ENCODE results near the gene ADAP1.
"Not testable (repeated sequence)": the region's sequence is repeated elsewhere in the genome, so short reads cannot be mapped to it uniquely, and the experiment has no call there.

Gene ADAP1

DNA sequence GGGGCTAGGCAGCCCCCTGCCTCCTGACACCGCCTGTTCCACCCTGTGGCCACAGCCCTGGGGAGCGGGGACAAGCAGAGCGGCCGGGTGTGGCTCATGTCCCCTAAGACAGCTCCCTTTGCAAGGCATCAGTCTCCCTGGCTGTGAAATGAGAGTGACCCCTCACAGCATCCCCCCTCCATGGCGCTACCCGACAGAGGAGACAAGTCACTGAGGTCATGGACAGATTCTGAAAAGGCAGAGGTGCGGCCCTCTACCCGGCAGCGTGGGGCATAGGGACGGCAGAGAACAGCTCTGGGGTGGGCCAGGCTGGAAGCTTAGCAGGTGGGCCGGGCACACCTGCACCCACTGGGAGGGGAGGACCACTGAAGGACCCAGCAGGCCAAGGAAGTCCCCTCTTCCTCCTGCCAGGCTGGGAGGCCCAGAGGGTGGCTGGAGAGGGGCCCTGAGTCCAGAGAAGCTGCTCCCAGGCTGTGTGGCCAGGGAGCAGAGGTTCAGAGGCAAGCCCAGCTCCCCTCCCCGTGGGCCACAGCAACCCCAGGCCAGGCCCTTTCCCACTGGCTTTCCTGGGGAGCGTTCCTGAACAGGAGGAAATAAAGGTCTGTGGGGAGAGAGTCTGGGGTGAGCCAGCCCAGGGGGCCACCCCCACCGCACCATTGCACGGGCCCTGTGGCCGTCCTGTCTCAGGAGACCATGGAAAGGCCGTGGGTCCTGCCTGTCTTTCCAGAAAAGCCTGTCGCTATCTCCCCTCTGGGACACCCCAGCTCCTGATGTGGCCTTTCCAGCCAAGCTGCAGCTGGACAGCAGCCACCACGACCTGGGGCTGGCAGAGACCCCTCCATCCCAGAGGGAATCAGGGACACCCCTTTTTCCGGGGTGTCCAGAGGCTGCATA lies 1.7 kb downstream of the ADAP1 start:
- CTCF ChIA-PET, result interaction anchor here (1.1 to 6.0 kb wide), 3 partner anchors 20 to 113 kb away, joined by 3 to 47 read pairs (median 3); no protein-coding TSS in a partner anchor
- peaks cover 3% of the 10 kb centered on the region for H3K4me1 Mint-ChIP-seq
- DNase-seq, result no peak
- no peaks in the 10 kb centered on the region for H3K36me3 Mint-ChIP-seq
- H3K4me3 Mint-ChIP-seq, result peak overlapping the region; percentile 52
- H3K9me3 Mint-ChIP-seq, result no peaks in the 10 kb centered on the region
- peaks cover 62% of the 10 kb centered on the region for H3K27me3 Mint-ChIP-seq
- no peak overlapping the region for H3K27ac Mint-ChIP-seq

DNA sequence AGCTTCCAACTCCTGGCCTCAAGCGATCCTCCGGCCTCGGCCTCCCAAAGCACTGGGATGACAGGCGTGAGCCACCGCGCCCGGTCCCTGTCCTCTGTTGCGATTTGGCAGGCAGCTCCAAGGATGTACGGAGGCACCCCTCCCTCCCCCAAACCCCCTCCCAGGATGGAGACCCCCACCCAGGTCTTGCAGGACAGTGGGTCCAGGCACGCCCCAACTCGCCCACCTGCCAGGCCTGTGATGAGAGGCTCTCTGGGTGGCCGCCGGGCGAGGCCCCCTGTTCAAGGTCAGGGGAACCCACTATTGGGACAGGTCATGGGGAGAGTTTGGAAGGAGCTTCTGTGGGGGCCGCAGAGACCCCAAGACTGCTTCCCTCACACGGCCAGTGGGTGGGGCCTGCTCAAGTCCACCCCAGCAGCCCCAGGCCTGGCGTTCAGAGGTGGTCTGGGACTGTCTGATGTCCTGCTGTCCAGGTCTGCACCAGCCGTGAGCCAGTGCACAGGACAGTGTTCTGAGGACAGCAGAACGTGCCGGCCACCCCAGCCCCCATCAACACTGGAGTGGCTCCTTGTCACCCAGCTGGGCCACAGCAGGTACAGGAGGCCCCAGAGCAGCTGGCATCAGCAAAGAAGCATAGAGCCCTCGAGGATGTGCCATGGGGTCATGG lies 2.5 kb downstream of the ADAP1 start:
- CTCF ChIA-PET, result interaction anchor here (1.1 to 6.0 kb wide), 3 partner anchors 19 to 114 kb away, joined by 3 to 47 read pairs (median 3); no protein-coding TSS in a partner anchor
- Mint-ChIP-seq H3K4me3 (no peak overlapping the region), H3K36me3 (no peaks in the 10 kb centered on the region), H3K27ac (no peak overlapping the region), H3K4me1 (peaks cover 3% of the 10 kb centered on the region), H3K9me3 (no peaks in the 10 kb centered on the region), H3K27me3 (peaks cover 58% of the 10 kb centered on the region)
- DNase-seq, result no peak

DNA sequence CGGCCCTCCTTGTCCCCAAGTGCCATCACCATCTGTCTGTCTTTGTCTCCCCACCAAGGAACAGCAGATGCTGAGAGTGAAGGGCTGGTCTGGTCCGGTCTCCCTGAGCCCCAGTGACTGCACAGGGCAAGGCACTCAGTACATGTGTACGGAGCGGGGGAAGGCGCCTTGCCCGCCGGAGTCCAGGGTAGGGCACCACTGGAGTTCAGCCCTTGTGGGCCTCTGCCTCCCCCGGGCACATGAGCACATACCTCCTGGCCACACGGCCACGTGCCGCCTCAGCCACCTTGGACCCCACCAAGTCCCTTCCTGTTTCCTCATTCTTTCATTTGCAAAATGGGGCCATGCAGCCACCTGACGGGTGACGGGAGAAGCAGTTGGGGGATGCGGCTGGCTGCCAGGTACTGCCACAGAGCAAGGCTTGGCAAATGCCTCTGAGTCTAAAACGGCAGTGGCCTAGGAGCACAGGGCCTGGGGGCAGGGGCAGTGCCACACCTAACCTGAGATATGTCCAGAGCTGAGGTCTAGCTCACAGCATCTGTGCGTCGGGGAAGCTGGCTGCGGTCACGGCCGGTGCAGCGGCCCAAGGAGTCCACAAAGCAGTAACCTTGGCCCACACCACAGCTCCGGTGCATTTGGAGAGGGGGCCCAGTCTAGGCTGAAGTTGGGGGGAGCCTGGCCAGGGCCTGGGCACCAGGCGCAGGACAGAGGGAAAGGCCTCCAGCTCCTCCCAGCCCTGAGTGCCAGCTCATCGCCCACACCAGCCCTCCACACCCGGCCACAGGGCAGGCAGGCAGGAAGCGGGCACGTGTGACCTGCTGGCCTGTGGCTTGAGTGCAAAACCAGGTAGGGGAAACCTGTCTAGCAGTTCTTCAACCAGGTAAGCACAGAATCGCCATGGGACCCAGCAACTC lies 5.2 kb downstream of the ADAP1 start:
- CTCF ChIA-PET, result no interaction called here
- no peak for DNase-seq
- no peak overlapping the region for H3K4me3 Mint-ChIP-seq
- no peak overlapping the region for H3K27ac Mint-ChIP-seq
- no peaks in the 10 kb centered on the region for H3K36me3 Mint-ChIP-seq
- no peaks in the 10 kb centered on the region for H3K4me1 Mint-ChIP-seq
- no peaks in the 10 kb centered on the region for H3K9me3 Mint-ChIP-seq
- peaks cover 37% of the 10 kb centered on the region for H3K27me3 Mint-ChIP-seq

DNA sequence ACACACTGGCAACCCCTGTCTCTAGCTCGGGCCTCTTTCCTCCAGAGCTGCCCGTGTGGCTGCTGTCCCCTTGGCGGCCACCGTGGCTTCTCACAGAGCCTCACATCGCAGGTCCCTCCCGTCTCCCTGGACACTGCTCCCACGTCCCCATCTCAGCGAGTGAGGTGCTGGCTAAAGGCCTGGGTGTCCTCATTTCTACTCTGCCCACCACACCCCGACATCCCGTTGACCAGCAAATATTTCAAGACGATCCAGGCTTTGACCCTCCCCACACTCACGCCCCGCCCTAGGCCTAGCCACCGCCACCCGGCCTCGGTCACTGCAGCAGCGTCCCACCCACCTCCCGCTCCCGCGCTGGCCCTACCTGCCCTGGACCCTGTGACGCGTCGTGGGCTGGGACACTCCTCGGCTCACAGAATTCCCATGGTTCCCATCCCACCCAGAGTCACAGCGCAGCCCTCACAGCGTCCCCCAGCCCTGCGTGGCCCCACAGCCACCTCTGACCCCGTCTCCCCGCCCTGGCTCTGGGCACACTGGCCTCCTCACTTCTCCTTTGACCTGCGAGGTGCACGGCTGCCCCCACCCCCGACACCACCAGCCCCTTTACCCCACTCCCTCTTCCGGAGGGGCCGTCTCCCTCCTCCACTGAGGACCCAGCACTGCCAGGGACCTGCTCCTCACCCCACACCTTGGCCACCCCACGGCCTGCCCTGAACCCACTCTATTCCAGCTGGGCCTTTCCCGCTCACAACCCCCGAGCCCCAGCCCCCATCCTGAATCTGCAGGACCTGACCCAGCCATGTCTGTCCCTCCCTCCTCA lies 6.9 kb downstream of the ADAP1 start:
- peaks cover 27% of the 10 kb centered on the region for H3K27me3 Mint-ChIP-seq
- H3K4me3 Mint-ChIP-seq, result no peak overlapping the region
- H3K9me3 Mint-ChIP-seq, result no peaks in the 10 kb centered on the region
- no peaks in the 10 kb centered on the region for H3K36me3 Mint-ChIP-seq
- H3K4me1 Mint-ChIP-seq, result no peaks in the 10 kb centered on the region
- CTCF ChIA-PET, result no interaction called here
- no peak for DNase-seq
- no peak overlapping the region for H3K27ac Mint-ChIP-seq

DNA sequence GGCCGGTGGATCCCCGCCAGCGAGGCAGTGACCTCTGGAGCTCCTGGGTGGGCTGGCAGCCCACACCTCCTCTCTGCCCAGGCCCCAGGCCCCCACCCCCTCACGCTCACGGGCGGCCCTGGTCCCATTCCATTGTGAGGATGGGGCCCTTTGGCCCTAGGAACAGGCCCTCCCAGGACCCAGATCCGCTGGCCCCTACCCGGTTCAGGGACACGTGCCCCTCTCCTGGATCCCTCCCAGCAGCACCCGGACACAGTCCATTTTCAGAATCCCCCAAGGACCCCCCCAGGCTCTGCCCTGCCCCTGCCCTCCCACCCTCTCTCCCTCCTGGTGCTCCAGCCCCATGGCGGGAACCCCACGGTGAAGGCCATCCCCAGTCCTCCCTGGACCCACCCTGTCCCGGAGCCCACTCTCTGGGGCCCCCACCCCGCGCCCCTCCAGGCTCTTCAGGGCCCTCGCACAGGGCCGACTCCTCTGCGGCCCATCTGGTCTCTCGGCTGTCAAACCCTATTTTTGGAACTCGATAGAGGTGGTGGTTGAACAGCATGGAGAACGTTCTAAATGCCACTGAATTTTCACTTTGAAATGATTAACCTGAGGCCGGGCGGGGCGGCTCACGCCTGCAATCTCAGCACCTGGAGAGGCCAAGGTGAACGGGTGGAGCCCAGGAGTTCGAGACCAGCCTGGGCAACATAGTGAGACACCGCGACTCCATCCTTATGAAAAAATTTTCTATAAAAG lies 8.1 kb downstream of the ADAP1 start:
- H3K4me3 Mint-ChIP-seq, result no peak overlapping the region
- H3K27ac Mint-ChIP-seq, result no peak overlapping the region
- H3K27me3 Mint-ChIP-seq, result peaks cover 25% of the 10 kb centered on the region
- H3K4me1 Mint-ChIP-seq, result no peaks in the 10 kb centered on the region
- H3K36me3 Mint-ChIP-seq, result peaks cover 3% of the 10 kb centered on the region
- H3K9me3 Mint-ChIP-seq, result no peaks in the 10 kb centered on the region
- CTCF ChIA-PET, result no interaction called here
- no peak for DNase-seq

DNA sequence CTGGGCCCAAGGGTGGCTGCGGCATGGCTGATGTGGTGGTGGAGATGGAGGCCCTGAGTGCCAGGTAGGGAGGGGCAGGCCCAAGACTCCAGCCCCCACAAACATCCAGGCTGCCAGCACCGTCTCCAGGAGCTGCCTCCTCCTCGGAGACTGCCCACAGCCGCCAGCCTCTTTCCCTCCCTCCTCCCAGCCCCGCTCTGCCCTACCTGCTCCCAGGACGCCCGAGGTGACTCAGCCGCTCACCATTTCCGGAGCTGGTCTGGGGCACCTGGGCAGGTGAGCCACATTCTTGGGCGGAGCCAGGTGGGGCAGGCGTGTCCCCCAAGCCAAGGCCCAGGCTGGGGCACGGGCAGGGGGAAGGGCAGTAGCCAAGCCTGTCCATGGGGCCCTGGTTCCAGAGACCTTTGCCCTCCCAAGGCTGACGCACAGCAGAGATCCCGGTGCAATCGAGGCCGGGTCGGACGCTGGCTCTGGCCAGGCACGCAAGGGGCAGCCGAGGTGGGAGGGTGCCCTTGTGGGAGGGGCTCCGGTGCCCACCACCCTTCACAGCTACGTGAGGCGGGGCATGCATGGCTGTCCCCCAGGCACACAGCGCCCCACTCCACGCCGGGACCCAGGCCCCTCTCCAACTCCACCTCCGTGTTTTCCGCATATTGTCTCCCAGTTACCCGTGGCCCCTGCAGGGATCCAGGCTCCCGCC lies 8.8 kb downstream of the ADAP1 start:
- H3K36me3 Mint-ChIP-seq, result peaks cover 3% of the 10 kb centered on the region
- CTCF ChIA-PET, result no interaction called here
- peaks cover 20% of the 10 kb centered on the region for H3K27me3 Mint-ChIP-seq
- no peak overlapping the region for H3K27ac Mint-ChIP-seq
- no peaks in the 10 kb centered on the region for H3K4me1 Mint-ChIP-seq
- H3K4me3 Mint-ChIP-seq, result no peak overlapping the region
- peaks cover 3% of the 10 kb centered on the region for H3K9me3 Mint-ChIP-seq
- no peak for DNase-seq

DNA sequence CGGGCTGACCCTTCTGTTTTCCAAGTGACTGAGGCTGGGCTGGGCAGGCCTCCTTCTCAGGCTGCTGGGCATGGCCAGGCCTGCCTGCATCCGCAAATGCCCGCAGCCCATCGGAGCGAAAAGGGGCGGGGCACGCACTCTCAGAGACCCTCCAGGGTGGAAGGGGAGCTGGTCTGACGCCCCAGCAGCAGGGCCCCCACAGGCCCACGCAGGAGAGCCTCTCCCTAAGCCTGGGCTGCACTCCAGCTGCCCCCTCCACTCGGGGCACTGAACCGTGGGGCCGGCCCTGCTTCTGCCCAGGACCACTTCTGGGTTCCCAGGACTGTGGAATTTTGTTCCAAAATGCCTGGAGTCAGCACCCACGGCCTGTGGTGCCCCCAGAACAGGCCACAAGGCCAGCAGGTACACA lies 9.3 kb downstream of the ADAP1 start:
- no peak for DNase-seq

DNA sequence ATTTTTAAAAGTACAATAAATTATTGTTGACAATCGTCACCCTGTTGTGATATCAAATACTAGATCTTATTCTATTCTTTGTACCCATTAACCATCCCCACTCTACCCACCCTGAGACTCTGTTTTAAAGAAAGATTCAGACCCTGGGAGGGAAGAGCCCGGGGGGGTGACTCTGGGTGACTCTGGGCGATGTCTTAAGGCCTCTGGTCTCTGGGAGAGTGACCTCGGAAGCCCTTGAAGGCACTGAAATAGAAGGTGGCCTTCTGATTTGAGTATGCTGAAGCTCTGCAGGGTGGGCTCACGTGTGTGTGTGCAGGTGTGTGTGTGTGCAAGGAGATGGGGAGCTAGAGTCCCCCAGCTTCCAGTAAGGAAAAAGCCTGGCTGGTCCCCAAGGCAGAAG lies 9.7 kb downstream of the ADAP1 start:
- Mint-ChIP-seq H3K4me1 (no peaks in the 10 kb centered on the region), H3K9me3 (peaks cover 5% of the 10 kb centered on the region), H3K36me3 (peaks cover 6% of the 10 kb centered on the region), H3K4me3 (no peak overlapping the region), H3K27ac (no peak overlapping the region), H3K27me3 (peaks cover 22% of the 10 kb centered on the region)
- CTCF ChIA-PET, result no interaction called here
- no peak for DNase-seq

More for the DNA sequence above, 9.3 kb downstream of the ADAP1 start:
- Mint-ChIP-seq H3K36me3 (peaks cover 6% of the 10 kb centered on the region), H3K4me3 (no peak overlapping the region), H3K27ac (no peak overlapping the region), H3K27me3 (peaks cover 18% of the 10 kb centered on the region), H3K4me1 (no peaks in the 10 kb centered on the region), H3K9me3 (peaks cover 5% of the 10 kb centered on the region)
- CTCF ChIA-PET, result no interaction called here

DNA sequence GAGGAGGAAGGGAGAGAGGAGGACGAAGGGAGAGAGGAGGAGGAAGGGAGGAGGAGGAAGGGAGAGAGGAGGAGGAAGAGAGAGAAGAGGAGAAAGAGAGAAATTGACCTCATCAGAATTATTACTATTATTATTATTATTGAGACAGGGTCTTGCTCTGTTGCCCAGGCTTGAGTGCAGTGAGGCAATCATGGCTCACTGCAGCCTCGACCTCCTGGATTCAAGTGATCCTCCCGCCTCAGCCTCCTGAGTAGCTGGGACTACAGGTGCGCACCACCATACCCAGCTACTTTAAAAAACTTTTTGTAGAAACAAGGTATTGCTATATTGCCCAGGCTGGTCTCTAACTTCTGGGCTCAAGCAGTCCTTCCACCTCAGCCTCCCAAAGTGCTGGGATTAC lies 10.7 kb downstream of the ADAP1 start:
- peaks cover 23% of the 10 kb centered on the region for H3K27me3 Mint-ChIP-seq
- H3K27ac Mint-ChIP-seq, H3K36me3 Mint-ChIP-seq, CTCF ChIA-PET, H3K4me1 Mint-ChIP-seq, DNase-seq, H3K4me3 Mint-ChIP-seq, H3K9me3 Mint-ChIP-seq: not testable (repeated sequence)

DNA sequence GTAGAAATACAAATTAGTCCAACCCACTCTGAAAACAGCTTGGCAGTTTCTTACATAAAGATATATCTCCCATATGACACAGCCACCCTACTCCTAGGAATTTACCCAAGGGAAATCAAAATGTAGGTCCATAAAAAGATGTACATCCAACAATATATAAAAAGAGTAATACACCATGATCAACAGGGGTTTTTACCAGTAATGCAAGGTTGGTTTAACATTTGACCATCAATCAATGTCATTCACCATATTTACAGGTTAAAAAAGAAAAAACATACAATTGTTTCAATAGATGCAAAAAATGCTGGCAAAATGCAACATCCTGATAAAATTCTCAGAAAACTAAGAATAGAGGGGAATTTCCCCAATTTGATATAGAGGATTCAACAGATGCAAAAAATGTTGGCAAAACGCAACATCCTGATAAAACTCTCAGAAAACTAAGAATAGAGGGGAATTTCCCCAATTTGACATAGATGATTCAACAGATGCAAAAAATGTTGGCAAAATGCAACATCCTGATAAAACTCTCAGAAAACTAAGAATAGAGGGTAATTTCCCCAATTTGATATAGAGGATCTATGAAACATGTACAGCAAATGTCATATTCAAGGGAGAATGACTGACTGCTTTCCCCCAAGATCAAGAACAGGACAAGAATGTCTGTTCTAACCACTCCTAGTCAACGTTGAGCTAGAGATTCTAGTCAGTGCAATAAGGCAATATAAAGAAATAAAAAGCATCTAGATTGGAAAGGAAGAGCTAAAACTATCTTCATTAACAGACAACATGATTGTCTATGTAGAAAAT lies 13.7 kb downstream of the ADAP1 start:
- Mint-ChIP-seq H3K27me3 (peaks cover 22% of the 10 kb centered on the region), H3K9me3 (peaks cover 5% of the 10 kb centered on the region), H3K4me1 (peaks cover 5% of the 10 kb centered on the region), H3K27ac (no peak overlapping the region), H3K4me3 (no peak overlapping the region), H3K36me3 (peaks cover 6% of the 10 kb centered on the region)
- no peak for DNase-seq
- CTCF ChIA-PET, result no interaction called here

DNA sequence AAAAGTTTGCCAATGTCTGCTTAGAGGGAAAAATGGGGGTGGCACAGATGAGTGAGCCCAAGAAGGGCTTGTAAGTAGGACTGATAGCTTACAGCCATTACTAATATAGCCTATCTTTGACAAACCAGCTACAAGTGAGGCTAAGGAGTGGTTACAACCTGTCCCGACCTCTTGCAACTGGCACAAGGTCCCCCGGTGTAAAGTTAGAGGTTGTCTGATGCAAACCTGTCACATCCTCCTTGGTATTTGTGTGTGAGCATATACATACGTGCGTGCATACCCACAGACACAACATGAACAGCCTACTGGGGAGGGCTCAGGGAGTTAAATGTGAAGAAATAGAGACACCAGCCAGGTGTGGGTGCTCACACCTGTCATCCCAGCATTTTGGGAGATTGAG lies 14.6 kb downstream of the ADAP1 start:
- Mint-ChIP-seq H3K4me1 (peaks cover 5% of the 10 kb centered on the region), H3K4me3 (no peak overlapping the region), H3K27me3 (peaks cover 22% of the 10 kb centered on the region), H3K36me3 (peaks cover 6% of the 10 kb centered on the region), H3K9me3 (peaks cover 5% of the 10 kb centered on the region), H3K27ac (no peak overlapping the region)
- CTCF ChIA-PET, result no interaction called here
- DNase-seq, result no peak

DNA sequence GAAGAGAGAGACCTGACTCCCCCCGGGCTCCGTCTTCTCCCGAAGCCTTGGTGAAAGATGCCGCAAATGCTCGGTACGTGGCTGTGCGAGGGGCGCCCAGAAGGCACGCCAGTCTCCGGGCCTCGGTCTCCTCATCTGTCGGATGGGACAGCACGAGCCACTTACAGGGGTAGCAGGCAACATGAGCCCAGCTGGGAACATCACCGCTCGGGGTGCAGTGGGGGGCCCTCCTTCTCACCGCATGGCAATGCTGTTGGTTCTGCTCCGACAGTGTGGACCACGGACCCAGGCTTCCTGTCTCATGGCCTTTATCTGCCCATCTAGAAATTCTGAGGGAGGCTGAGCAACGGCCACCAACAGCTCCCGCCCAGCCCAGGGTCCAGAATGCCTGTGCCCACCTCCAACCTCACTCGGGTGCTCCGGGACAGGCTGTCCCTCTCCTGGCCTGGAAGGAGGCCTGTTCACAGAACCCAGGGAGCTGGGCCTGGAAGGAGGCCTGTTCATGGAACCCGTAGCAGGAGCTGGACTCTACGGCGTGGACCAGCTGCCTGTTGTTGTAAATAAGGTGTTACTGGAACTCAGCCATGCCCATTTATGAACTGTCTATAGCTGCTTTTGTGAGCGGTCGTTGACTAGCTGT lies 15.8 kb downstream of the ADAP1 start:
- Mint-ChIP-seq H3K4me1 (peaks cover 5% of the 10 kb centered on the region), H3K27ac (no peak overlapping the region)
- CTCF ChIA-PET, result no interaction called here

More for the DNA sequence above, 15.8 kb downstream of the ADAP1 start:
- Mint-ChIP-seq H3K27me3 (peaks cover 19% of the 10 kb centered on the region), H3K9me3 (peaks cover 5% of the 10 kb centered on the region), H3K4me3 (no peak overlapping the region), H3K36me3 (peaks cover 6% of the 10 kb centered on the region)
- no peak for DNase-seq

Measured in activated naive CD4-positive, alpha-beta T cell treated with anti-CD3 and anti-CD28 coated beads, Interleukin-2, amount 10 ng/mL, durations not matched to agents 7 days and 5 days (primary cell).